ENCODE measurements around the gene ERC2.

DNA sequence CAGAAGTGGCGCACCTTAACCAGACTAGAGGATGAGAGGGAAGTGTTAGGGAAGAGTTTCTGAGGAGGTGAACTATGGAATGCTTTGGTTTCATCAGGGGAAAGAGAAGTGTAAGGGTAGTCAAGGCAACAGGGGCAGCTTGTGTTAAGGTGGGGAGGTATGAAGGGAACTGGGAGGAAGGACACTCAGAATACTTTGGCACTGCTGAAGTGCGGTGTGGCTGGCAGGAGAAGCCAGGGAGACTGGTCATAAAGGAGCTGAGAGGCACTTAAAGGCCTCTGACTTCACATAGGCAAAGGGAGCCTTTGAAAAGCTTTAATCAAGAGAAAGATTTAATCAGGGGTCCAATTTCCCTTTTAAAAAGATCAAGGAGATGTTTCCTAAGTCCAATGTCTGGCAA is 129.0 kb downstream of the ERC2 start:
- TF ChIP-seq, protein P1, sequence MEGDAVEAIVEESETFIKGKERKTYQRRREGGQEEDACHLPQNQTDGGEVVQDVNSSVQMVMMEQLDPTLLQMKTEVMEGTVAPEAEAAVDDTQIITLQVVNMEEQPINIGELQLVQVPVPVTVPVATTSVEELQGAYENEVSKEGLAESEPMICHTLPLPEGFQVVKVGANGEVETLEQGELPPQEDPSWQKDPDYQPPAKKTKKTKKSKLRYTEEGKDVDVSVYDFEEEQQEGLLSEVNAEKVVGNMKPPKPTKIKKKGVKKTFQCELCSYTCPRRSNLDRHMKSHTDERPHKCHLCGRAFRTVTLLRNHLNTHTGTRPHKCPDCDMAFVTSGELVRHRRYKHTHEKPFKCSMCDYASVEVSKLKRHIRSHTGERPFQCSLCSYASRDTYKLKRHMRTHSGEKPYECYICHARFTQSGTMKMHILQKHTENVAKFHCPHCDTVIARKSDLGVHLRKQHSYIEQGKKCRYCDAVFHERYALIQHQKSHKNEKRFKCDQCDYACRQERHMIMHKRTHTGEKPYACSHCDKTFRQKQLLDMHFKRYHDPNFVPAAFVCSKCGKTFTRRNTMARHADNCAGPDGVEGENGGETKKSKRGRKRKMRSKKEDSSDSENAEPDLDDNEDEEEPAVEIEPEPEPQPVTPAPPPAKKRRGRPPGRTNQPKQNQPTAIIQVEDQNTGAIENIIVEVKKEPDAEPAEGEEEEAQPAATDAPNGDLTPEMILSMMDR (IDR thresholded peaks at IDR 0.05), result no peak
- TF ChIP-seq POLR2A (IDR thresholded peaks at IDR 0.05), result no peak

Data from heart left ventricle (tissue), 13 donors.